CD4-positive, CD25-positive, alpha-beta regulatory T cell (primary cell): ENCODE measurements around the gene CRMP1. TPM values are rescaled to one million over a fixed set of nuclear protein-coding genes. Genes with fewer than 3 reads are reported as not detected.

ENCODE experiments used
- ATAC-seq, 2 donors: fragments of 150-1000 bp; cut with Tn5 transposase; one replicate each; pipeline ENCODE4 v1.10.0; 2021; ENCODE audit warnings: low read depth in 2 of 2, moderate number of reproducible peaks in 2 of 2, moderate library complexity in 1 of 2
- DNase-seq, 3 donors: peaks; one replicate each; pipeline versions ENCODE4 v3.0.0 to v3.0.0-alpha.2; 2012 to 2022; ENCODE audit warnings: mixed read lengths in 1 of 3
- H3K27ac ChIP-seq: one replicate; pipeline ENCODE4 v1.7.0; 2013; ENCODE audit warnings: mild to moderate bottlenecking, low read length; ENCODE audit not compliant: insufficient read depth, poor library complexity, severe bottlenecking
- H3K27me3 ChIP-seq: one replicate; pipeline ENCODE4 v1.7.0; 2013; ENCODE audit warnings: low read length; ENCODE audit not compliant: control insufficient read depth, insufficient read depth
- H3K36me3 ChIP-seq: one replicate; pipeline ENCODE4 v1.7.0; 2013; ENCODE audit warnings: mild to moderate bottlenecking, low read length, moderate library complexity; ENCODE audit not compliant: control insufficient read depth, insufficient read depth
- H3K4me1 ChIP-seq: 2 replicates; pipeline ENCODE4 v1.7.0; 2013; ENCODE audit warnings: mild to moderate bottlenecking, low read length; ENCODE audit not compliant: insufficient read depth, control insufficient read depth, poor library complexity, severe bottlenecking
- H3K4me3 ChIP-seq: one replicate; pipeline ENCODE4 v1.7.0; 2013; ENCODE audit warnings: low read depth, mild to moderate bottlenecking, low read length, moderate library complexity
- H3K9me3 ChIP-seq, 2 experiments: 1 replicate in 1 of 2; 2 replicates in 1 of 2; pipeline ENCODE4 v1.7.0; 2013; ENCODE audit warnings: low read length in 2 of 2, mild to moderate bottlenecking in 1 of 2, moderate library complexity in 1 of 2; ENCODE audit not compliant: control insufficient read depth in 2 of 2
- H3K27ac Mint-ChIP-seq, 3 donors: one replicate each; pipeline ENCODE4 v1.8.0; 2020 to 2022; ENCODE audit warnings: mild to moderate bottlenecking in 3 of 3, mixed read lengths in 3 of 3, moderate library complexity in 2 of 3
- H3K27me3 Mint-ChIP-seq: one replicate; pipeline ENCODE4 v1.8.0; 2022; ENCODE audit warnings: mild to moderate bottlenecking, mixed read lengths
- H3K36me3 Mint-ChIP-seq: one replicate; pipeline ENCODE4 v1.8.0; 2020; ENCODE audit warnings: mixed read lengths
- H3K4me1 Mint-ChIP-seq, 4 donors: one replicate each; pipeline ENCODE4 v1.8.0; 2020 to 2022; ENCODE audit warnings: mixed read lengths in 4 of 4, mild to moderate bottlenecking in 1 of 4
- H3K4me3 Mint-ChIP-seq, 4 donors: one replicate each; pipeline ENCODE4 v1.8.0; 2020 to 2022; ENCODE audit warnings: mild to moderate bottlenecking in 4 of 4, mixed read lengths in 4 of 4, moderate library complexity in 3 of 4
- H3K9me3 Mint-ChIP-seq, 7 donors: one replicate each; pipeline ENCODE4 v1.8.0; 2020 to 2022; ENCODE audit warnings: mixed read lengths in 7 of 7, mild to moderate bottlenecking in 3 of 7, moderate library complexity in 2 of 7
- polyA plus RNA-seq, 4 donors: library from polyadenylated mRNA; unstranded; fragments of 300-500 nt; fragmentation: Illumina TruSeq; gene quantifications; one replicate each; pipeline ENCODE4 v1.2.3, GENCODE V29; 2021
- total RNA-seq: library from RNA; stranded (reverse); gene quantifications from one replicate; pipeline ENCODE4 v1.2.3, GENCODE V29; 2022

The CRMP1 gene
- total and polyA plus RNA-seq, 5 donors from 2014 or later, result not detected

DNA sequence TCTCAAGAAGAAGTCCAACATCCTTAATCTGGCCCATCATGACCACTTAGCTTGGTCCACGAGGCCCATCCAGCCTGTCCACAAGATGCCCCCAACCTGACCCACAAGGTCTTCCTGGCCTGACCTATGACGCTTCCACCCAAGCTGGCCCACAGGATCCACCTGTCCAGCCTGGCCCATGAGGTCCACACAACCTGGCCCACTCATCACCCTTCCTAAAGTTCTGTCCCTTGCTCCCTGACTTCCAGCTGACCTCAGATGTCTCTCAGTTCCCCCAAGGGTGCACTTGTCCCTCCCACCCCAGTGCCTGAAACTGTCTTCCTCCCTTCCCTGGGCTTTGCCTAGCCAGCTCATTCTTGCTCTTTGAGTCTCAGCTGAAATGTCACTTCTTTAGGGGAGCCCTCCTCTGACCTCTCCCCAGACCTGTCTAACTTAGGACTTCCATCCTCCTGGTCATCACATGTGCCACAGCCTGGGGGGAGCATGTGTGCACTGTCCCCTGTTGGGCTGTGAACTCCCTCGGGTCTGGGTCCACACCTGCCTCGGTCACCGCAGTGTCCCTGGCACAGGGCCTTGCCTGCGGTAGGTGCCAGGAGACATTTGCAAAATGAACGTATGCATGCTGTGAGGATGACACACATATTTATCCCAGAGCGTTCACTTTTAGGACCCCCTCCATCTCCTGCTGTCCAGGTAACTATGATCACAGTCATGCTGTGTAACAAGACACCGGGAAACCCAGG, 120.2 kb downstream of the CRMP1 start:
- H3K36me3 ChIP-seq, result no peaks in the 10 kb centered on the region
- ATAC-seq (no peak), DNase-seq (no peak)
- H3K27ac ChIP-seq, result no peak overlapping the region
- no peaks in the 10 kb centered on the region for H3K36me3 Mint-ChIP-seq
- no peaks in the 10 kb centered on the region for H3K27me3 ChIP-seq
- no peak overlapping the region for H3K4me3 ChIP-seq
- H3K4me3 Mint-ChIP-seq, result peak overlapping the region in 1 of 4 donors; percentile 61
- peaks cover 9 to 16% of the 10 kb centered on the region in 2 experiments for H3K9me3 ChIP-seq
- no peaks in the 10 kb centered on the region for H3K4me1 Mint-ChIP-seq
- no peaks in the 10 kb centered on the region for H3K4me1 ChIP-seq
- H3K27me3 Mint-ChIP-seq, result peaks cover 11% of the 10 kb centered on the region
- no peak overlapping the region for H3K27ac Mint-ChIP-seq
- peaks cover 2 to 13% (median 4%) of the 10 kb centered on the region in 7 donors for H3K9me3 Mint-ChIP-seq

Other genes with a start within 250 kb of the CRMP1 start
- gene EVC2, start 184.5 kb downstream of the CRMP1 start, total RNA-seq, result 3.2 TPM
- 1 to 10 TPM in 1 of 4 donors, under 1 TPM in 3; 0.03 to 1.6 (median 0.60) TPM for gene EVC2, start 184.5 kb downstream of the CRMP1 start, polyA plus RNA-seq
- gene EVC, start 181.9 kb downstream of the CRMP1 start, total RNA-seq, result 4.6 TPM
- under 1 TPM in 1 of 4 donors, not detected in 3; 0.02 TPM for gene EVC, start 181.9 kb downstream of the CRMP1 start, polyA plus RNA-seq
- gene C4orf50, start 125.3 kb upstream of the CRMP1 start, total RNA-seq, result 3.5 TPM
- under 1 TPM in 2 of 4 donors, not detected in 2; 0.05 to 0.11 TPM for gene C4orf50, start 125.3 kb upstream of the CRMP1 start, polyA plus RNA-seq